Epithelial cell of proximal tubule (primary cell): ENCODE data around the gene NFRKB. TPM values are rescaled to one million over a fixed set of nuclear protein-coding genes. Genes with fewer than 3 reads are reported as not detected.
A peak's percentile ranks its signal among the peaks of the same experiment; 100 is the strongest.

Experiments
- DNase-seq: peaks from one replicate; pipeline ENCODE4 v3.0.0-alpha.2; 2011; ENCODE audit warnings: low read depth
- H3K4me3 ChIP-seq: 2 replicates; pipeline ENCODE4 v1.5.1; 2011; ENCODE audit warnings: low read depth, mild to moderate bottlenecking, low read length
- CTCF ChIP-seq: conservative IDR thresholded peaks from 2 replicates; pipeline ENCODE4 v1.5.1; 2012; ENCODE audit warnings: low read depth, mild to moderate bottlenecking, low read length
- total RNA-seq: library from RNA; depleted of rRNA; stranded (reverse); fragments of >200 nt; gene quantifications from 2 replicates; pipeline ENCODE4 v1.2.3, GENCODE V29; 2015

Gene NFRKB
- total RNA-seq, 1 donor from 2014 or later, result 13.5 TPM

- peak overlapping the region; percentile 86 for H3K4me3 ChIP-seq
- no peak for DNase-seq
- no peak for TF ChIP-seq CTCF
Observed at GRCh38 chr11:129896062-129896461, 684 bp upstream of the NFRKB start.

DNA sequence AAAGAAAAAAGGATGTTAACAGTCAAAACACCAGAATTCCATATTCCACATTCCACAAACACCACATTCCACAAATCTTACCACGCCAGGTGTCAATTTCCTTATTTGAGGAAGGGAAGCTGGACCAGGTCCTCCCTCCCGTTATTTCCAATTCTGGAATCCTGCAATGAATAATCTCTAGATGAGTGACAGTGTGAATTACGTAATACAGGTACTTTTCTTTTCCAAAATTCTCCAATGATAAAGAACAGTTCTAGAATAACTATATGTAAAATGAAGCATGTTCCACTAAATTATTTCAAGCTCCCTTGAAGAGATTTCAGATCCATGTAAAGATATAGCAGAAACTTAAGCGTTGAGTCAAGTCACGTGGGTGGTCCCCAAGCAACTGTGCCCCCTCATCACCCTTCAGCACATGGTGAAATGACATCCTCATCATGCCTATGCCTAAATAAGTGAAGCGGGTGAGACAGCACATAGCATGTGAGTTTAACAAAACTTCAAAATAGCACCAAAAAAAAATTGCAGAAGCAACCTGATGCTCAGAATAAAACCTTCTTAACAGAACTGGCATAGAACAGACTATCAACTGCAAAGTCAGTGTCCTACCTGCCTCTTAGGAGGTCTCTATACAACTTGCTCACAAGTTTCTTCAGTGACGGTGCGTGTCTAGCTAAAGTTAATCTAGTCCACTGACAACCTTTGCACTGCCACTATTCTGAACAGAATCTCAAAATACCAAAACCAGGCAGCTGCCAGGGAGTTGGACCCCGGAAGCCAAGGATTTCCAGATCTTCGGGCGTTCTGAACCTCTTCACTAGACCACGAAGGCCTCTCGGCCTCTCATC is 876 bp downstream of the NFRKB start:
- no peak for TF ChIP-seq CTCF
- H3K4me3 ChIP-seq, result peak overlapping the region; percentile 86
- no peak for DNase-seq

- TF ChIP-seq CTCF, result no peak
- no peak for DNase-seq
- H3K4me3 ChIP-seq, result no peak overlapping the region
Observed at GRCh38 chr11:129888451-129888850, 6.9 kb downstream of the NFRKB start.

GRCh38 chr11:129885381-129885780 is 10.0 kb downstream of the NFRKB start:
- H3K4me3 ChIP-seq, result no peak overlapping the region
- TF ChIP-seq CTCF, result no peak
- DNase-seq, result no peak

DNA sequence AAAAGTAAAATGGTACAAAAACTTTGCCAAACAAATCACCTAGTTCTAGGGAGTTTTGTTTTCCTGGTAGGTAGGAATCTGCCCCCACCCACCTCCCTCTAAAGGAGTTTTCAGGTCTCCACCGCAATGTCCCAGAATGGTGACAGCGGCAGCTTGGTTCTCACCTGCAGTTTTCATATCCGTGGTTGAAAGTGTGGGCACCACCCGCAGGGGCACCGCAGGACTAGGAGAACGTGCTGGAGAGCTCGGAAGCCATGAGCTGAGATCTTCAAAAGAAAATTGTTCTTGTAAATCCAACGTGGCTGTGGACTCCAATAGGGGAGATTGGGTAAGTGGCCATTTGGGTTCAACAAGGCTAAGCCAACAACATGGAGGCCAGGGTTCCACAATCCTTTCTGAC is 10.8 kb downstream of the NFRKB start:
- no peak overlapping the region for H3K4me3 ChIP-seq
- TF ChIP-seq CTCF, result no peak
- no peak for DNase-seq

DNA sequence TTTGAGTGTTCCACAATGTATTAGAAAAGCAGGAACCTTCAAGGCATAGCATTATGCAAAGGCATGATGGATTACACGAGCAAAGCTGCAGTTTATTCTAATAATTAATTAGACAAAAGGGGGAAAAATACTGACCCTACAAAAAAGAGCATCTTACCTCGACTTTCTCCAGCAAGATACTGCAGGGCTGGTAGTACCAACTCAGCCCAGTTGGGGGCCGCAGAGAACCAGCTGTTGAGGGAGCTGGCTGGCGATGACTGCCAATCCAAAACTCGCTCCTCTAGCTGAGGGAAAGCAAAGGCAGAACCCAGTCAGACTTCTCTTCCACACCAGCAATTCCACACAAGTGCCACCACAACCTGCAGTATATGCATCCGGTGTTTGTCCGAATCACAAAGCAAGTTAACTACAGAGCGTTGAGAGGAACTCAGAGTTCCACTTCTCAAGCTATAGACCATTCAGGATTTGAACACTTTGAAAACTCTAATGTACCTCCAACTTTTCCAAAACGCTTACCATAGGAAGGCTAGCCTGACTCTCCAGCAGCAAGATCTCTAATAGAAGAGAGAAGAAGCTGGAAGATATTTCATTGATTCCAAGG is 13.7 kb downstream of the NFRKB start:
- no peak for DNase-seq
- peak; percentile 68 for TF ChIP-seq CTCF
- no peak overlapping the region for H3K4me3 ChIP-seq
